Endothelial cell (in vitro differentiated cells): ENCODE results near the gene CD180. TPM values are rescaled to one million over a fixed set of nuclear protein-coding genes. Genes with fewer than 3 reads are reported as not detected.

Experiments
- DNase-seq: peaks from one replicate; pipeline ENCODE4 v3.0.0; 2021; ENCODE audit warnings: low spot score
- H3K27ac Mint-ChIP-seq: one replicate; pipeline ENCODE4 v1.8.0; 2021; ENCODE audit warnings: mixed read lengths, inconsistent platforms; ENCODE audit not compliant: unreplicated experiment
- H3K27me3 Mint-ChIP-seq: one replicate; pipeline ENCODE4 v1.8.0; 2021; ENCODE audit warnings: mild to moderate bottlenecking, moderate library complexity, mixed read lengths, inconsistent platforms; ENCODE audit not compliant: unreplicated experiment
- H3K36me3 Mint-ChIP-seq: one replicate; pipeline ENCODE4 v1.8.0; 2021; ENCODE audit warnings: mild to moderate bottlenecking, low read depth, mixed read lengths, inconsistent platforms; ENCODE audit not compliant: unreplicated experiment
- H3K4me1 Mint-ChIP-seq: one replicate; pipeline ENCODE4 v1.8.0; 2021; ENCODE audit warnings: mild to moderate bottlenecking, mixed read lengths, inconsistent platforms; ENCODE audit not compliant: unreplicated experiment
- H3K4me3 Mint-ChIP-seq: one replicate; pipeline ENCODE4 v1.8.0; 2021; ENCODE audit warnings: mild to moderate bottlenecking, mixed read lengths, inconsistent platforms; ENCODE audit not compliant: unreplicated experiment
- H3K9me3 Mint-ChIP-seq: one replicate; pipeline ENCODE4 v1.8.0; 2021; ENCODE audit warnings: mixed read lengths, inconsistent platforms; ENCODE audit not compliant: unreplicated experiment
- CTCF ChIP-seq: fragments of 200-600 bp; sonication (generic); IDR thresholded peaks from one replicate; pipeline ENCODE4 v1.5.0; 2021; ENCODE audit warnings: antibody characterized with exemption; ENCODE audit not compliant: unreplicated experiment
- total RNA-seq: library from RNA; stranded (reverse); fragmentation: NEBNext Ultra II Directional; extraction: Animal tissue kit (Norgen Biotek cat#: 25700); gene quantifications from one replicate; pipeline ENCODE4 v1.2.1, GENCODE V29; 2021; ENCODE audit not compliant: unreplicated experiment

CD180 gene
- total RNA-seq, 1 donor from 2014 or later, result not detected

- H3K4me3 Mint-ChIP-seq, result no peak overlapping the region
- DNase-seq, result no peak
Observed at GRCh38 chr5:67201897-67202549, 5.4 kb upstream of the CD180 start.

GRCh38 chr5:67200809-67201562 is 4.4 kb upstream of the CD180 start:
- Mint-ChIP-seq H3K27ac (no peak overlapping the region), H3K9me3 (no peaks in the 10 kb centered on the region), H3K4me3 (no peak overlapping the region), H3K27me3 (peaks cover 1% of the 10 kb centered on the region), H3K36me3 (no peaks in the 10 kb centered on the region), H3K4me1 (no peaks in the 10 kb centered on the region)
- no peak for DNase-seq
- no peak for TF ChIP-seq CTCF

More at GRCh38 chr5:67201897-67202549, 5.4 kb upstream of the CD180 start:
- Mint-ChIP-seq H3K27ac (no peak overlapping the region), H3K27me3 (peaks cover 1% of the 10 kb centered on the region), H3K9me3 (no peaks in the 10 kb centered on the region), H3K4me1 (no peaks in the 10 kb centered on the region), H3K36me3 (no peaks in the 10 kb centered on the region)
- no peak for TF ChIP-seq CTCF

GRCh38 chr5:67199859-67200258 is 3.3 kb upstream of the CD180 start:
- no peaks in the 10 kb centered on the region for H3K4me1 Mint-ChIP-seq
- peaks cover 1% of the 10 kb centered on the region for H3K27me3 Mint-ChIP-seq
- H3K9me3 Mint-ChIP-seq, result no peaks in the 10 kb centered on the region
- DNase-seq, result no peak
- TF ChIP-seq CTCF, result no peak
- H3K36me3 Mint-ChIP-seq, result no peaks in the 10 kb centered on the region
- no peak overlapping the region for H3K27ac Mint-ChIP-seq
- H3K4me3 Mint-ChIP-seq, result no peak overlapping the region

GRCh38 chr5:67198917-67199316 is 2.3 kb upstream of the CD180 start:
- Mint-ChIP-seq H3K27ac (no peak overlapping the region), H3K36me3 (no peaks in the 10 kb centered on the region), H3K4me1 (no peaks in the 10 kb centered on the region), H3K9me3 (no peaks in the 10 kb centered on the region), H3K27me3 (peaks cover 1% of the 10 kb centered on the region), H3K4me3 (no peak overlapping the region)
- no peak for TF ChIP-seq CTCF
- DNase-seq, result no peak

GRCh38 chr5:67197536-67197935 is 937 bp upstream of the CD180 start:
- H3K4me1 Mint-ChIP-seq, result no peaks in the 10 kb centered on the region
- no peak overlapping the region for H3K4me3 Mint-ChIP-seq
- no peaks in the 10 kb centered on the region for H3K9me3 Mint-ChIP-seq
- no peaks in the 10 kb centered on the region for H3K36me3 Mint-ChIP-seq
- peaks cover 1% of the 10 kb centered on the region for H3K27me3 Mint-ChIP-seq
- TF ChIP-seq CTCF, result no peak
- DNase-seq, result no peak
- H3K27ac Mint-ChIP-seq, result no peak overlapping the region
